Activated CD8-positive, alpha-beta memory T cell treated with anti-CD3 and anti-CD28 coated beads for 48 hours (primary cell): ENCODE measurements around the gene FNDC1.
"Not testable (repeated sequence)": the region's sequence is repeated elsewhere in the genome, so short reads cannot be mapped to it uniquely, and the experiment has no call there.

Experiments used
- DNase-seq, 3 experiments: peaks; one replicate each; pipeline ENCODE4 v3.0.0-alpha.2; 2020; ENCODE audit warnings: low read depth in 2 of 3, low spot score in 2 of 3

FNDC1 gene

GRCh38 chr6:159255434-159255951 is 86.3 kb downstream of the FNDC1 start:
- no peak for DNase-seq

GRCh38 chr6:159256128-159256527 is 86.9 kb downstream of the FNDC1 start:
- no peak for DNase-seq

GRCh38 chr6:159257846-159258245 is 88.6 kb downstream of the FNDC1 start:
- no peak for DNase-seq

- no peak for DNase-seq
Measured at GRCh38 chr6:159259441-159260125, 90.4 kb downstream of the FNDC1 start.

GRCh38 chr6:159260208-159260607 is 91.0 kb downstream of the FNDC1 start:
- no peak for DNase-seq

GRCh38 chr6:159261995-159262394 is 92.8 kb downstream of the FNDC1 start:
- DNase-seq, result no peak

GRCh38 chr6:159262586-159262985 is 93.4 kb downstream of the FNDC1 start:
- no peak for DNase-seq

- no peak for DNase-seq
Measured at GRCh38 chr6:159267165-159267564, 98.0 kb downstream of the FNDC1 start.

- no peak for DNase-seq
Measured at GRCh38 chr6:159268511-159268910, 99.3 kb downstream of the FNDC1 start.

GRCh38 chr6:159271257-159271656 is 102.1 kb downstream of the FNDC1 start:
- no peak for DNase-seq

GRCh38 chr6:159278626-159279025 is 109.4 kb downstream of the FNDC1 start:
- no peak for DNase-seq

GRCh38 chr6:159279790-159280277 is 110.6 kb downstream of the FNDC1 start:
- no peak for DNase-seq

GRCh38 chr6:159282421-159282820 is 113.2 kb downstream of the FNDC1 start:
- DNase-seq, result no peak

GRCh38 chr6:159284661-159285060 is 115.5 kb downstream of the FNDC1 start:
- DNase-seq, result not testable (repeated sequence)

- DNase-seq, result no peak
Measured at GRCh38 chr6:159298840-159299239, 129.6 kb downstream of the FNDC1 start.

- DNase-seq, result no peak
Measured at GRCh38 chr6:159299566-159299965, 130.4 kb downstream of the FNDC1 start.

- no peak for DNase-seq
Measured at GRCh38 chr6:159301277-159301676, 132.1 kb downstream of the FNDC1 start.

GRCh38 chr6:159301810-159302593 is 132.8 kb downstream of the FNDC1 start:
- DNase-seq, result no peak

GRCh38 chr6:159302594-159302992 is 133.4 kb downstream of the FNDC1 start:
- DNase-seq, result no peak

GRCh38 chr6:159303159-159303558 is 134.0 kb downstream of the FNDC1 start:
- no peak for DNase-seq

GRCh38 chr6:159303784-159304183 is 134.6 kb downstream of the FNDC1 start:
- no peak for DNase-seq

GRCh38 chr6:159304641-159305040 is 135.4 kb downstream of the FNDC1 start:
- no peak for DNase-seq
